ENCODE results near the gene RIN1. TPM values are rescaled to one million over a fixed set of nuclear protein-coding genes. Genes with fewer than 3 reads are reported as not detected.

Gene RIN1
- total RNA-seq, 4 donors from 2014 or later: 22.3 to 37.2 (median 27.6) TPM

GRCh38 chr11:66341502-66342126 is 5.4 kb upstream of the RIN1 start:
- WGBS, 2 donors: 91 to 92% methylated on average over 12 to 20 of the region's 21 CpGs
- H3K27ac ChIP-seq: no peak overlapping the region
- intact Hi-C loops (cut with DNase I): no loop called here
- H3K36me3 ChIP-seq: peaks cover 0 to 58% (median 29%) of the 10 kb centered on the region in 3 donors
- H3K4me3 ChIP-seq: no peak overlapping the region
- H3K27me3 ChIP-seq: no peaks in the 10 kb centered on the region
- DNase-seq: no peak
- no peaks in the 10 kb centered on the region for H3K9me3 ChIP-seq
- TF ChIP-seq CTCF (IDR thresholded peaks at IDR 0.05) (no peak), POLR2A (IDR thresholded peaks at IDR 0.05) (no peak)
- peaks cover 51 to 72% (median 56%) of the 10 kb centered on the region in 3 donors for H3K4me1 ChIP-seq

- WGBS, 2 donors: 86 to 89% methylated on average over 20 to 22 of the region's 28 CpGs
- Histone ChIP-seq H3K9me3 (no peaks in the 10 kb centered on the region), H3K27me3 (no peaks in the 10 kb centered on the region), H3K27ac (no peak overlapping the region), H3K36me3 (peaks cover 0 to 58% (median 29%) of the 10 kb centered on the region in 3 donors), H3K4me1 (peaks cover 51 to 72% (median 54%) of the 10 kb centered on the region in 3 donors), H3K4me3 (no peak overlapping the region)
- TF ChIP-seq POLR2A (IDR thresholded peaks at IDR 0.05) (no peak), CTCF (IDR thresholded peaks at IDR 0.05) (no peak)
- DNase-seq: no peak
- intact Hi-C loops (cut with DNase I): no loop called here
Measured at GRCh38 chr11:66340596-66341501, 4.6 kb upstream of the RIN1 start.

GRCh38 chr11:66339686-66340483 is 3.7 kb upstream of the RIN1 start:
- WGBS, 2 donors: 66 to 72% methylated on average over 9 to 12 of the region's 14 CpGs
- DNase-seq: no peak

GRCh38 chr11:66339162-66339675 is 3.0 kb upstream of the RIN1 start:
- DNase-seq: no peak
- Histone ChIP-seq H3K36me3 (peaks cover 0 to 58% (median 29%) of the 10 kb centered on the region in 3 donors), H3K27ac (peak overlapping the region; percentile 86 to 94 (median 88)), H3K27me3 (no peaks in the 10 kb centered on the region), H3K4me1 (peaks cover 54 to 75% (median 59%) of the 10 kb centered on the region in 3 donors), H3K4me3 (no peak overlapping the region), H3K9me3 (no peaks in the 10 kb centered on the region)
- intact Hi-C loops (cut with DNase I): no loop called here
- 47 to 55% methylated on average over 2 to 6 of the region's 6 CpGs for WGBS, 2 donors
- no peak for TF ChIP-seq POLR2A (IDR thresholded peaks at IDR 0.05)
- TF ChIP-seq CTCF (IDR thresholded peaks at IDR 0.05): no peak

More at GRCh38 chr11:66339686-66340483, 3.7 kb upstream of the RIN1 start:
- H3K9me3 ChIP-seq: no peaks in the 10 kb centered on the region
- H3K4me1 ChIP-seq: peaks cover 52 to 73% (median 56%) of the 10 kb centered on the region in 3 donors
- no peaks in the 10 kb centered on the region for H3K27me3 ChIP-seq
- intact Hi-C loops (cut with DNase I): no loop called here
- TF ChIP-seq CTCF (IDR thresholded peaks at IDR 0.05) (no peak), POLR2A (IDR thresholded peaks at IDR 0.05) (no peak)
- no peak overlapping the region for H3K4me3 ChIP-seq
- H3K36me3 ChIP-seq: peaks cover 0 to 58% (median 29%) of the 10 kb centered on the region in 3 donors
- peak overlapping the region in 3 of 4 donors; percentile 67 to 94 (median 87) for H3K27ac ChIP-seq
